HCT116 (cell line): ENCODE results near the gene DIP2B. TPM values are rescaled to one million over a fixed set of nuclear protein-coding genes. Genes with fewer than 3 reads are reported as not detected.

Experiments used
- ATAC-seq: fragments of 200-7000 bp; cut with Tn5 transposase; 2 replicates; pipeline ENCODE4 v1.9.1; 2020; ENCODE audit warnings: mild to moderate bottlenecking, moderate library complexity
- BruUV-seq: library from RNA; stranded (reverse); fragments of 400-500 nt; replicated peaks from 2 replicates; lab custom pipeline; 2021; lab: Mats Ljungman, UMichigan
- CTCF ChIA-PET: fragments of 300-600 bp; sonication (Branson Sonifier 250); formaldehyde crosslinking; loops from one replicate; lab custom pipeline; 2021; ENCODE audit warnings: antibody characterized with exemption; lab: Charles Lee
- POLR2A ChIA-PET: fragments of 300-600, 350-600 bp; sonication (Branson Sonifier 250); formaldehyde crosslinking; loops from one replicate; lab custom pipeline; 2021; ENCODE audit warnings: antibody characterized with exemption; lab: Charles Lee
- RAD21 ChIA-PET, 2 experiments: fragments of 300-600 bp; sonication (Branson Sonifier 250); formaldehyde crosslinking; loops; one replicate each; lab custom pipeline; 2023; ENCODE audit warnings: low total read pairs in 2 of 2; ENCODE audit not compliant: uncharacterized antibody in 2 of 2, unreplicated experiment in 2 of 2, low non-redundant PET in 1 of 2; lab: Charles Lee
- DNase-seq: peaks from one replicate; pipeline ENCODE4 v3.0.0-alpha.2; 2010; ENCODE audit warnings: low read depth, low spot score
- H2AFZ ChIP-seq: fragments of 200-600 bp; shearing (Covaris generic), sonication (generic); 2 replicates; pipeline ENCODE4 v1.6.1; 2017; ENCODE audit warnings: low read depth, mixed run types, mixed read lengths, antibody characterized with exemption, low read length; ENCODE audit not compliant: poor library complexity, severe bottlenecking
- H3K27ac ChIP-seq: 2 replicates; pipeline ENCODE4 v1.5.1; 2012; ENCODE audit warnings: low read depth, low read length
- H3K27me3 ChIP-seq: fragments of 200-600 bp; sonication (generic); 2 replicates; pipeline ENCODE4 v1.6.1; 2016; ENCODE audit warnings: mixed run types, low read length, mixed read lengths; ENCODE audit not compliant: insufficient read depth
- H3K36me3 ChIP-seq, 2 experiments: fragments of 200-500 bp in 1 of 2; fragments of 200-600 bp in 1 of 2; sonication (Bioruptor generic) in 1 of 2; sonication (generic) in 1 of 2; 2 replicates each; pipeline versions ENCODE4 v1.5.1 to v1.6.1; 2014 to 2016; ENCODE audit warnings: low read length in 2 of 2, inconsistent platforms in 1 of 2, mixed read lengths in 1 of 2, mixed run types in 1 of 2; ENCODE audit not compliant: insufficient read depth in 2 of 2, control insufficient read depth in 1 of 2
- H3K4me1 ChIP-seq, 2 experiments: fragments of 200-600 bp in 1 of 2; sonication (generic) in 1 of 2; 2 replicates each; pipeline versions ENCODE4 v1.5.1 to v1.6.1; 2012 to 2017; ENCODE audit warnings: low read length in 2 of 2, inconsistent platforms in 1 of 2, mild to moderate bottlenecking in 1 of 2, mixed read lengths in 1 of 2, mixed run types in 1 of 2, moderate library complexity in 1 of 2; ENCODE audit not compliant: insufficient read depth in 2 of 2, control insufficient read depth in 1 of 2
- H3K4me2 ChIP-seq: fragments of 200-600 bp; sonication (generic); 2 replicates; pipeline ENCODE4 v1.6.1; 2017; ENCODE audit warnings: mixed run types, low read length, mixed read lengths
- H3K4me3 ChIP-seq, 2 experiments: fragments of 200-600 bp in 1 of 2; sonication (generic) in 1 of 2; replicated peaks in 1 of 2; 2 replicates each; pipeline ENCODE4 v1.5.1; 2011 to 2016; ENCODE audit warnings: low read length in 2 of 2, control low read depth in 1 of 2, low read depth in 1 of 2, mild to moderate bottlenecking in 1 of 2, mixed read lengths in 1 of 2, mixed run types in 1 of 2
- H3K79me2 ChIP-seq: fragments of 200-600 bp; sonication (generic); 2 replicates; pipeline ENCODE4 v1.6.1; 2017; ENCODE audit warnings: mild to moderate bottlenecking, mixed run types, low read length, moderate library complexity, mixed read lengths; ENCODE audit not compliant: insufficient read depth
- H3K9ac ChIP-seq: fragments of 200-600 bp; sonication (generic); 2 replicates; pipeline ENCODE4 v1.6.1; 2016; ENCODE audit warnings: low read length, mixed read lengths
- H3K9me2 ChIP-seq: fragments of 200-600 bp; sonication (generic), shearing (Covaris generic); 2 replicates; pipeline ENCODE4 v1.6.1; 2017; ENCODE audit warnings: mixed run types, mild to moderate bottlenecking, moderate library complexity; ENCODE audit not compliant: insufficient read depth
- H3K9me3 ChIP-seq, 2 experiments: fragments of 200-500 bp in 1 of 2; fragments of 200-600 bp in 1 of 2; sonication (Bioruptor generic) in 1 of 2; sonication (generic) in 1 of 2; 2 replicates each; pipeline ENCODE4 v1.6.1; 2014 to 2017; ENCODE audit warnings: low read length in 2 of 2, mixed read lengths in 2 of 2, inconsistent platforms in 1 of 2, low read depth in 1 of 2, mild to moderate bottlenecking in 1 of 2, mixed run types in 1 of 2, moderate library complexity in 1 of 2; ENCODE audit not compliant: control insufficient read depth in 1 of 2, insufficient read depth in 1 of 2
- H4K20me1 ChIP-seq: fragments of 200-600 bp; sonication (generic), shearing (Covaris generic); 2 replicates; pipeline ENCODE4 v1.6.1; 2017; ENCODE audit warnings: mixed run types, mild to moderate bottlenecking, moderate library complexity; ENCODE audit not compliant: insufficient read depth
- CBX3 ChIP-seq: IDR thresholded peaks from 2 replicates; pipeline ENCODE4 v1.6.1; 2012; ENCODE audit warnings: low read depth
- CEBPB ChIP-seq: IDR thresholded peaks from 2 replicates; pipeline ENCODE4 v1.6.1; 2012; ENCODE audit warnings: low read depth
- CTCF ChIP-seq, 3 experiments: fragments of 200-600 bp in 1 of 3; sonication (generic) in 1 of 3; IDR thresholded peaks in 2 of 3; conservative IDR thresholded peaks in 1 of 3; 2 replicates each; pipeline ENCODE4 v1.5.1; 2012 to 2017; ENCODE audit warnings: low read depth in 2 of 3, low read length in 2 of 3, antibody characterized with exemption in 1 of 3, borderline replicate concordance in 1 of 3, control low read depth in 1 of 3, mild to moderate bottlenecking in 1 of 3, mixed read lengths in 1 of 3, mixed run types in 1 of 3, moderate library complexity in 1 of 3; ENCODE audit not compliant: insufficient read depth in 1 of 3
- ELF1 ChIP-seq: IDR thresholded peaks from 2 replicates; pipeline ENCODE4 v1.6.1; 2012; ENCODE audit warnings: low read depth, borderline replicate concordance
- EZH2phosphoT487 ChIP-seq: fragments of 200-600 bp; IDR thresholded peaks from 2 replicates; pipeline ENCODE4 v1.6.1; 2018; ENCODE audit warnings: antibody characterized with exemption, borderline replicate concordance
- FOSL1 ChIP-seq: IDR thresholded peaks from 2 replicates; pipeline ENCODE4 v1.6.1; 2012; ENCODE audit warnings: low read depth
- POLR2A ChIP-seq: IDR thresholded peaks from 2 replicates; pipeline ENCODE4 v1.7.0; 2011; ENCODE audit warnings: borderline replicate concordance; ENCODE audit not compliant: insufficient read depth, insufficient read length; ENCODE audit errors: extremely low read depth
- REST ChIP-seq: IDR thresholded peaks from 2 replicates; pipeline ENCODE4 v1.6.1; 2012; ENCODE audit warnings: low read depth
- SIN3A ChIP-seq: IDR thresholded peaks from 2 replicates; pipeline ENCODE4 v1.6.1; 2012; ENCODE audit warnings: low read depth
- SP1 ChIP-seq: IDR thresholded peaks from 2 replicates; pipeline ENCODE4 v1.6.1; 2012; ENCODE audit warnings: low read depth
- TCF7L2 ChIP-seq: IDR thresholded peaks from 2 replicates; pipeline ENCODE4 v1.7.0; 2011; ENCODE audit warnings: borderline replicate concordance, inconsistent platforms; ENCODE audit not compliant: insufficient read depth, insufficient read length; ENCODE audit errors: extremely low read depth
- intact Hi-C: fragments of 100-400 bp; cut with micrococcal nuclease; formaldehyde crosslinking; loops from 2 replicates; pipeline ENCODE4 v1.10.0; 2022
- total RNA-seq: library from RNA; stranded (reverse); gene quantifications from one replicate; pipeline ENCODE4 v1.2.1, GENCODE V29; 2021; ENCODE audit not compliant: unreplicated experiment
- TF ChIP-seq, protein P1 (sequence below): IDR thresholded peaks from 2 replicates; pipeline ENCODE4 v1.6.1; 2012
- TF ChIP-seq, protein P2 (sequence below): IDR thresholded peaks from 2 replicates; pipeline ENCODE4 v1.6.1; 2012

DIP2B gene
- total RNA-seq, 1 experiment from 2014 or later, result 32.3 TPM

- Histone ChIP-seq H3K27me3 (no peaks in the 10 kb centered on the region), H3K9me3 (no peaks in the 10 kb centered on the region), H3K4me2 (no peak overlapping the region), H3K4me1 (0 out of 4 replicates have a peak, but pooled peaks cover 0 to 4% of the 10 kb centered on the region in 2 experiments), H3K9ac (no peak overlapping the region), H3K9me2 (no peaks in the 10 kb centered on the region), H3K4me3 (no peak overlapping the region), H4K20me1 (0 out of 2 replicates have a peak, but pooled peaks cover 7% of the 10 kb centered on the region), H3K36me3 (no peaks in the 10 kb centered on the region), H3K79me2 (no peaks in the 10 kb centered on the region), H2AFZ (no peak overlapping the region), H3K27ac (no peak overlapping the region)
- intact Hi-C loops, result no loop called here
- ChIA-PET POLR2A (no interaction called here), CTCF (no interaction called here), RAD21 (no interaction called here)
- ATAC-seq (no peak), DNase-seq (no peak)
- TF ChIP-seq CTCF (IDR thresholded peaks at IDR 0.05 in 2 of 3, conservative IDR thresholded peaks at IDR 0.05 in 1 of 3; ENCODE audit: borderline replicate concordance in 1 of 3, insufficient read depth in 1 of 3, low read depth in 2 of 3, low read length in 2 of 3), result no peak
- BruUV-seq, result no TSS peak
Measured at GRCh38 chr12:50662116-50662510, 157.3 kb downstream of the DIP2B start.

DNA sequence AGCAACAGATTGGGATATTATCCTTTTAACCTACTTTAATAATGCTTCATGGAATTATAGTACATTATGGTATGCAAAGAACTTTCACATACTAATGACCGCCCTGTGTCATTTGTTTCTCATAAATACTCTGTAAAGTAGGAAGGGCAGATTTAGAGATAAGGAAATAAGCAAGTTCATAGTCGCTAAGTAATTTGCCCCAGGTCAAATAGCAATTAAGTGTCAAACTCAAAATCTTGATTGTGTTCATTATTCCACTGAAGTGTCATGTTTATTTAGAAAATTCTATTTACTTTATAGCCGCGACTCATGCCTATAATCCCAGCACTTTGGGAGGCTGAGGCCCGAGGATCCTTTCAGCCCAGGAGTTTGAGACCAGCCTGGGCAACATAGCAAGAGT lies 160.4 kb downstream of the DIP2B start:
- RAD21 ChIA-PET, result no interaction called here
- Histone ChIP-seq H3K4me3 (no peak overlapping the region), H3K79me2 (no peaks in the 10 kb centered on the region), H3K4me1 (0 out of 4 replicates have a peak, but pooled peaks cover 0 to 4% of the 10 kb centered on the region in 2 experiments), H4K20me1 (0 out of 2 replicates have a peak, but pooled peaks cover 7% of the 10 kb centered on the region), H3K4me2 (no peak overlapping the region), H3K27ac (no peak overlapping the region), H3K9ac (no peak overlapping the region), H3K36me3 (no peaks in the 10 kb centered on the region), H2AFZ (no peak overlapping the region), H3K9me2 (no peaks in the 10 kb centered on the region), H3K9me3 (no peaks in the 10 kb centered on the region), H3K27me3 (no peaks in the 10 kb centered on the region)
- intact Hi-C loops, result loop anchor here (5.0 kb wide), 1 partner anchor 37 kb away; no protein-coding TSS in a partner anchor
- CTCF ChIA-PET, result no interaction called here
- ATAC-seq (no peak), DNase-seq (no peak)
- no TSS peak for BruUV-seq
- POLR2A ChIA-PET, result no interaction called here
- TF ChIP-seq SP1, result no peak
- TF ChIP-seq FOSL1, result no peak
- TF ChIP-seq CEBPB, result no peak
- TF ChIP-seq, protein P1, sequence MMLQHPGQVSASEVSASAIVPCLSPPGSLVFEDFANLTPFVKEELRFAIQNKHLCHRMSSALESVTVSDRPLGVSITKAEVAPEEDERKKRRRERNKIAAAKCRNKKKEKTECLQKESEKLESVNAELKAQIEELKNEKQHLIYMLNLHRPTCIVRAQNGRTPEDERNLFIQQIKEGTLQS, result no peak
- TF ChIP-seq, protein P2, sequence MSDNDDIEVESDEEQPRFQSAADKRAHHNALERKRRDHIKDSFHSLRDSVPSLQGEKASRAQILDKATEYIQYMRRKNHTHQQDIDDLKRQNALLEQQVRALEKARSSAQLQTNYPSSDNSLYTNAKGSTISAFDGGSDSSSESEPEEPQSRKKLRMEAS, result no peak
- TF ChIP-seq ELF1, result no peak
- TF ChIP-seq POLR2A, result no peak
- no peak for TF ChIP-seq EZH2phosphoT487
- no peak for TF ChIP-seq TCF7L2
- no peak for TF ChIP-seq CBX3
- TF ChIP-seq SIN3A, result no peak
- no peak for TF ChIP-seq REST
